Mucosa of descending colon (tissue), 3 donors: Measurements from ENCODE around the gene TNIP1. TPM values are rescaled to one million over a fixed set of nuclear protein-coding genes. Genes with fewer than 3 reads are reported as not detected.

Source experiments
- ATAC-seq: fragments of 200-7000 bp; cut with Tn5 transposase; one replicate; pipeline ENCODE4 v1.9.1; 2020; ENCODE audit warnings: mild to moderate bottlenecking, moderate library complexity
- DNase-seq, 3 donors: peaks; one replicate each; pipeline ENCODE4 v3.0.0-alpha.2; 2020
- H3K36me3 ChIP-seq: fragments of 200-600 bp; one replicate; pipeline ENCODE4 v1.8.0; 2021; ENCODE audit warnings: low read depth, mild to moderate bottlenecking
- H3K4me1 ChIP-seq: fragments of 200-600 bp; one replicate; pipeline ENCODE4 v1.8.0; 2021; ENCODE audit warnings: low read depth, mild to moderate bottlenecking
- H3K4me3 ChIP-seq: fragments of 200-600 bp; one replicate; pipeline ENCODE4 v1.8.0; 2021; ENCODE audit warnings: mild to moderate bottlenecking
- H3K9me3 ChIP-seq: fragments of 200-600 bp; one replicate; pipeline ENCODE4 v1.8.0; 2021; ENCODE audit warnings: mild to moderate bottlenecking
- intact Hi-C, 2 donors: fragments of 100-400 bp; cut with DNase I in 1 of 2; cut with micrococcal nuclease in 1 of 2; formaldehyde crosslinking; loops; one replicate each; pipeline versions ENCODE4 v1.11.0 to v1.11.1; 2022; cut with DNase I, micrococcal nuclease
- total RNA-seq, 3 donors: library from RNA; stranded (reverse); fragmentation: NEBNext Ultra II Directional in 2 of 3; extraction: Animal tissue kit (Norgen Biotek cat#: 25700) in 2 of 3; gene quantifications; one replicate each; pipeline versions ENCODE4 v1.2.1 to v1.2.4, GENCODE V29; 2021 to 2023
- TF ChIP-seq, protein P1 (sequence below): fragments of 200-600 bp; IDR thresholded peaks from one replicate; pipeline ENCODE4 v1.8.0; 2022; ENCODE audit warnings: antibody characterized with exemption, mild to moderate bottlenecking
- donor health status: DM: no; HTN: no; CAD: no; lungs with moderate emphysema.
- donor health status: DM: no; HTN: no; CAD: no.
- donor health status: DM: no; HTN: yes; CAD: no.

Gene TNIP1
- total RNA-seq, 3 donors from 2014 or later, result 140 to 218 (median 156) TPM

DNA sequence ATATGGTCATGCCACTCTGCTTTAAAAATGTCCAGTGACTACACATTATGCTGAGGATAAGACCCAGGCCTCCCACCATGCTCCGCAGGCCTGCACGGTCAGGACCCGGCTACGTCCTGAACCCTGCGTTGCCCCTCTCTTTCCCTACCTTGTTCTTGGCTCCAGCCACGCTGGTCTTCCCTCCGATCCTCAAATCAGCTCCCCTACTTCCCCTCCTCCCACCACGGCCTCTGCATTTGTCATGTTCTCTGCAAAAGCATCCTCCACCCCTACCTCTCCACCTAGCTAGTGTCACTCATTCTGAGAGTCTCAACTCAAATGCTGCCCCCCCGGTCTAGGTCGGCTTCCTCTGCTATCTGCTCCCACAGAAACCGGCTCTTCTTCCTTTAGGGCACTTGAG, 49.3 kb downstream of the TNIP1 start:
- TF ChIP-seq, protein P1, sequence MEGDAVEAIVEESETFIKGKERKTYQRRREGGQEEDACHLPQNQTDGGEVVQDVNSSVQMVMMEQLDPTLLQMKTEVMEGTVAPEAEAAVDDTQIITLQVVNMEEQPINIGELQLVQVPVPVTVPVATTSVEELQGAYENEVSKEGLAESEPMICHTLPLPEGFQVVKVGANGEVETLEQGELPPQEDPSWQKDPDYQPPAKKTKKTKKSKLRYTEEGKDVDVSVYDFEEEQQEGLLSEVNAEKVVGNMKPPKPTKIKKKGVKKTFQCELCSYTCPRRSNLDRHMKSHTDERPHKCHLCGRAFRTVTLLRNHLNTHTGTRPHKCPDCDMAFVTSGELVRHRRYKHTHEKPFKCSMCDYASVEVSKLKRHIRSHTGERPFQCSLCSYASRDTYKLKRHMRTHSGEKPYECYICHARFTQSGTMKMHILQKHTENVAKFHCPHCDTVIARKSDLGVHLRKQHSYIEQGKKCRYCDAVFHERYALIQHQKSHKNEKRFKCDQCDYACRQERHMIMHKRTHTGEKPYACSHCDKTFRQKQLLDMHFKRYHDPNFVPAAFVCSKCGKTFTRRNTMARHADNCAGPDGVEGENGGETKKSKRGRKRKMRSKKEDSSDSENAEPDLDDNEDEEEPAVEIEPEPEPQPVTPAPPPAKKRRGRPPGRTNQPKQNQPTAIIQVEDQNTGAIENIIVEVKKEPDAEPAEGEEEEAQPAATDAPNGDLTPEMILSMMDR, result no peak
- Histone ChIP-seq H3K36me3 (peaks cover 14% of the 10 kb centered on the region), H3K4me3 (no peak overlapping the region), H3K9me3 (no peaks in the 10 kb centered on the region), H3K4me1 (no peaks in the 10 kb centered on the region)
- intact Hi-C loops, result no loop called here
- no peak for ATAC-seq
- DNase-seq, result no peak

DNA sequence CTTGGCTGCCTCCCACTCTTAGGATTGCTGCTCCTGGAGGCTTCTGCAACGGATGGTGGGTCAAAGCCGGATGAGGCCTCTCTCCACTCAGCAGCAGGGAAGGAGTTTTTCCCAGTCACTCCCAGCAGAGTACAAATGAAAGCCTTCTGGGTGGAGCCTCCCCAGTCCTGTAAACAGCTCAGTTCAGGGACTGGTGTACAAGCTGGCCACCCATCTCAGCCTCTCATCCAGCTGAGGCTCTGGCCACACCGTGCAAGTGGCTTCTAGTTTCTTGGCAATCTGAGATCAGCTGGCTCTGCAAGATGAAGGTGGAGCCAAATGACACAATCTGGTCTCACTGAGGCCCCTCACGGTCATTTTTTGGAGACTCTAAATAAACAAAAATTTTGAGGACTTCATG, 50.5 kb downstream of the TNIP1 start:
- Histone ChIP-seq H3K4me1 (no peaks in the 10 kb centered on the region), H3K4me3 (no peak overlapping the region), H3K9me3 (no peaks in the 10 kb centered on the region), H3K36me3 (peaks cover 11% of the 10 kb centered on the region)
- intact Hi-C loops, result no loop called here
- ATAC-seq, result peak; percentile 51
- TF ChIP-seq, protein P1, result no peak
- DNase-seq, result peak in 1 of 3 donors; percentile 53

- no peak for ATAC-seq
- H3K36me3 ChIP-seq, result peaks cover 7% of the 10 kb centered on the region
- intact Hi-C loops, result no loop called here
- TF ChIP-seq, protein P1, result no peak
- H3K9me3 ChIP-seq, result no peaks in the 10 kb centered on the region
- DNase-seq, result no peak
- no peak overlapping the region for H3K4me3 ChIP-seq
- no peaks in the 10 kb centered on the region for H3K4me1 ChIP-seq
These were observed 50.8 kb downstream of the TNIP1 start for GRCh38 chr5:151030056-151030336.

GRCh38 chr5:151029179-151030055, 51.4 kb downstream of the TNIP1 start:
- TF ChIP-seq, protein P1, result no peak
- peaks cover 7% of the 10 kb centered on the region for H3K36me3 ChIP-seq

GRCh38 chr5:151028717-151029116, 52.1 kb downstream of the TNIP1 start:
- TF ChIP-seq, protein P1, result no peak
- ATAC-seq, result no peak
- H3K4me1 ChIP-seq, result no peaks in the 10 kb centered on the region
- peaks cover 7% of the 10 kb centered on the region for H3K36me3 ChIP-seq
- no peak for DNase-seq
- intact Hi-C loops, result no loop called here
- H3K9me3 ChIP-seq, result no peaks in the 10 kb centered on the region
- no peak overlapping the region for H3K4me3 ChIP-seq

More at GRCh38 chr5:151029179-151030055, 51.4 kb downstream of the TNIP1 start:
- Histone ChIP-seq H3K4me3 (no peak overlapping the region), H3K9me3 (no peaks in the 10 kb centered on the region), H3K4me1 (no peaks in the 10 kb centered on the region)
- DNase-seq (no peak), ATAC-seq (no peak)
- intact Hi-C loops, result no loop called here
